ENCODE measurements around the gene NELFB. TPM values are rescaled to one million over a fixed set of nuclear protein-coding genes. Genes with fewer than 3 reads are reported as not detected.
"Not testable (repeated sequence)": the region's sequence is repeated elsewhere in the genome, so short reads cannot be mapped to it uniquely, and the experiment has no call there.

NELFB gene
- total RNA-seq, 1 experiment from 2014 or later = 71.7 TPM

DNA sequence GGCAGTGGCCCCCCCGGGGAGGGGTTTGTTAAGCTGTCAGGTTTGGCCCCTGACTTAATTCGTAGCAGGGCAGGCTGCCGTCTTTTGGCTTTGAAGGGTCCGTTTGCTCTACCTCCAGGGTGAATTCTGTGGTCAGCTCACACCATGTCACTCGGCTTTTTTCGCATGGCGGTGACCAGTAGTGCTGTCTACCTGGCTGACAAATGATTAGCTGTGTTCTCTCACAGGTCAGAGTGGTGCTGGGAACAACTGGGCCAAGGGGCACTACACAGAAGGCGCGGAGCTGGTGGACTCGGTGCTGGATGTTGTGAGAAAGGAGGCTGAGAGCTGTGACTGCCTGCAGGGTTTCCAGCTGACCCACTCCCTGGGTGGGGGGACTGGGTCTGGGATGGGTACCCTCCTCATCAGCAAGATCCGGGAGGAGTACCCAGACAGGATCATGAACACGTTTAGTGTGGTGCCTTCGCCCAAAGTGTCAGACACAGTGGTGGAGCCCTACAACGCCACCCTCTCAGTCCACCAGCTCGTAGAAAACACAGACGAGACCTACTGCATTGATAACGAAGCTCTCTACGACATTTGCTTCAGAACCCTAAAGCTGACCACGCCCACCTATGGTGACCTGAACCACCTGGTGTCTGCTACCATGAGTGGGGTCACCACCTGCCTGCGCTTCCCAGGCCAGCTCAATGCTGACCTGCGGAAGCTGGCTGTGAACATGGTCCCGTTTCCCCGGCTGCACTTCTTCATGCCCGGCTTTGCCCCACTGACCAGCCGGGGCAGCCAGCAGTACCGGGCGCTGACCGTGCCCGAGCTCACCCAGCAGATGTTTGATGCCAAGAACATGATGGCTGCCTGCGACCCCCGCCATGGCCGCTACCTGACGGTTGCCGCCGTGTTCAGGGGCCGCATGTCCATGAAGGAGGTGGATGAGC lies 12.6 kb upstream of the NELFB start:
- no peak overlapping the region for H3T11ph ChIP-seq (ENCODE audit: low read length)
- Mint-ChIP-seq H3K27me3 (ENCODE audit: low read depth) (peaks cover 18% of the 10 kb centered on the region), H3K27ac (no peak overlapping the region; a peak in 3 of 7 replicates), H3K9me3 (no peaks in the 10 kb centered on the region; a peak in 2 of 5 replicates), H3K36me3 (ENCODE audit: insufficient read depth in 1 of 3, low read depth in 3 of 3) (peaks cover 19 to 26% (median 24%) of the 10 kb centered on the region in 3 experiments), H3K4me1 (peaks cover 24 to 34% of the 10 kb centered on the region in 2 experiments), H3K4me3 (peak overlapping the region; percentile 77 to 86)
- TF ChIP-seq CTCF (conservative IDR thresholded peaks at IDR 0.05) = no peak
- H2AFZ ChIP-seq (ENCODE audit: low read length) = no peak overlapping the region
- no peaks in the 10 kb centered on the region; the same call in 1 of the 2 replicates for H3K4me1 ChIP-seq (ENCODE audit: insufficient read depth, low read length)
- H3K27me3 ChIP-seq (ENCODE audit: insufficient read depth, low read length) = no peaks in the 10 kb centered on the region
- H3K23ac ChIP-seq (ENCODE audit: insufficient read length, low read depth, low read length) = no peak overlapping the region
- no peak overlapping the region for H2BK12ac ChIP-seq (ENCODE audit: insufficient read length, low read depth, low read length)
- H3K4me2 ChIP-seq (ENCODE audit: insufficient read depth, insufficient read length, low read length) = peak overlapping the region; percentile 46
- no peak for DNase-seq
- H3K4ac ChIP-seq (ENCODE audit: low read depth, low read length) = no peak overlapping the region
- no peak overlapping the region for H3K27ac ChIP-seq (ENCODE audit: insufficient read length, low read depth, low read length)
- H2BK120ac ChIP-seq (ENCODE audit: low read depth, low read length, poor library complexity, severe bottlenecking) = no peak overlapping the region
- no peaks in the 10 kb centered on the region for H3K79me1 ChIP-seq (ENCODE audit: insufficient read depth, low read depth, low read length, poor library complexity, severe bottlenecking)
- no peak overlapping the region for H2BK20ac ChIP-seq (ENCODE audit: low read depth, low read length, poor library complexity, severe bottlenecking)
- H3K14ac ChIP-seq (ENCODE audit: insufficient read depth, low read length) = no peak overlapping the region; the same call in 1 of the 2 replicates
- H3K18ac ChIP-seq (ENCODE audit: insufficient read length, low read depth, low read length) = no peak overlapping the region
- H3K9ac ChIP-seq (ENCODE audit: extremely low read depth, insufficient read length, low read length) = peak overlapping the region; percentile 53
- no peak overlapping the region for H2AK5ac ChIP-seq (ENCODE audit: insufficient read length, low read length)
- no peak overlapping the region for H4K5ac ChIP-seq (ENCODE audit: insufficient read length, low read depth, low read length)
- no peak overlapping the region for H2BK15ac ChIP-seq (ENCODE audit: low read depth, low read length)
- H3K23me2 ChIP-seq (ENCODE audit: insufficient read length, low read depth, low read length, poor library complexity, severe bottlenecking) = peaks cover 12% of the 10 kb centered on the region
- no CpG with 5 or more reads among the region's 36 CpGs for WGBS (ENCODE audit: extremely low coverage, insufficient read length, low lambda C conversion rate)
- no peak overlapping the region for H4K91ac ChIP-seq (ENCODE audit: insufficient read length, low read depth, low read length)
- H3K56ac ChIP-seq (ENCODE audit: insufficient read length, low read depth, low read length) = no peak overlapping the region
- H3K79me2 ChIP-seq (ENCODE audit: insufficient read depth, low read length) = no peaks in the 10 kb centered on the region
- H2BK5ac ChIP-seq (ENCODE audit: insufficient read length, low read length) = no peak overlapping the region
- no peak overlapping the region for H4K8ac ChIP-seq (replicated peaks; ENCODE audit: insufficient read length, low read depth, low read length)
- H3K9me3 ChIP-seq (ENCODE audit: control insufficient read depth, low read depth, low read length) = no peaks in the 10 kb centered on the region
- peaks cover 3% of the 10 kb centered on the region for H4K20me1 ChIP-seq (ENCODE audit: control insufficient read depth, insufficient read depth, insufficient read length)

DNA sequence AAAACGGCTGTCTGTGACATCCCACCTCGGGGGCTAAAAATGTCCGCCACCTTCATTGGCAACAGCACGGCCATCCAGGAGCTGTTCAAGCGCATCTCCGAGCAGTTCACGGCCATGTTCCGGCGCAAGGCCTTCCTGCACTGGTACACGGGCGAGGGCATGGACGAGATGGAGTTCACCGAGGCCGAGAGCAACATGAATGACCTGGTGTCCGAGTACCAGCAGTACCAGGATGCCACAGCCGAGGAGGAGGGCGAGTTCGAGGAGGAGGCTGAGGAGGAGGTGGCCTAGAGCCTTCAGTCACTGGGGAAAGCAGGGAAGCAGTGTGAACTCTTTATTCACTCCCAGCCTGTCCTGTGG lies 11.9 kb upstream of the NELFB start:
- peaks cover 12% of the 10 kb centered on the region for H3K23me2 ChIP-seq (ENCODE audit: insufficient read length, low read depth, low read length, poor library complexity, severe bottlenecking)
- H4K8ac ChIP-seq (replicated peaks; ENCODE audit: insufficient read length, low read depth, low read length); H3K79me2 ChIP-seq (ENCODE audit: insufficient read depth, low read length); H4K5ac ChIP-seq (ENCODE audit: insufficient read length, low read depth, low read length); H2BK15ac ChIP-seq (ENCODE audit: low read depth, low read length); H3K4me2 ChIP-seq (ENCODE audit: insufficient read depth, insufficient read length, low read length); DNase-seq; H2AFZ ChIP-seq (ENCODE audit: low read length); H2BK12ac ChIP-seq (ENCODE audit: insufficient read length, low read depth, low read length); H3K79me1 ChIP-seq (ENCODE audit: insufficient read depth, low read depth, low read length, poor library complexity, severe bottlenecking); H3K18ac ChIP-seq (ENCODE audit: insufficient read length, low read depth, low read length); H4K91ac ChIP-seq (ENCODE audit: insufficient read length, low read depth, low read length); H2BK5ac ChIP-seq (ENCODE audit: insufficient read length, low read length); H2BK120ac ChIP-seq (ENCODE audit: low read depth, low read length, poor library complexity, severe bottlenecking); H3K9me3 ChIP-seq (ENCODE audit: control insufficient read depth, low read depth, low read length); H2BK20ac ChIP-seq (ENCODE audit: low read depth, low read length, poor library complexity, severe bottlenecking); H3K9ac ChIP-seq (ENCODE audit: extremely low read depth, insufficient read length, low read length); H3K23ac ChIP-seq (ENCODE audit: insufficient read length, low read depth, low read length); H3K27ac ChIP-seq (ENCODE audit: insufficient read length, low read depth, low read length); H3K27me3 ChIP-seq (ENCODE audit: insufficient read depth, low read length); H3K27ac Mint-ChIP-seq; H3T11ph ChIP-seq (ENCODE audit: low read length); H4K20me1 ChIP-seq (ENCODE audit: control insufficient read depth, insufficient read depth, insufficient read length); H3K14ac ChIP-seq (ENCODE audit: insufficient read depth, low read length); H3K4ac ChIP-seq (ENCODE audit: low read depth, low read length); H2AK5ac ChIP-seq (ENCODE audit: insufficient read length, low read length); H3K56ac ChIP-seq (ENCODE audit: insufficient read length, low read depth, low read length); H3K4me1 ChIP-seq (ENCODE audit: insufficient read depth, low read length); H3K9me3 Mint-ChIP-seq: not testable (repeated sequence)
- peak overlapping the region; percentile 77 to 86 for H3K4me3 Mint-ChIP-seq
- peaks cover 19 to 26% (median 24%) of the 10 kb centered on the region in 3 experiments for H3K36me3 Mint-ChIP-seq (ENCODE audit: insufficient read depth in 1 of 3, low read depth in 3 of 3)
- no CpG with 5 or more reads among the region's 18 CpGs for WGBS (ENCODE audit: extremely low coverage, insufficient read length, low lambda C conversion rate)
- H3K4me1 Mint-ChIP-seq = peaks cover 21 to 32% of the 10 kb centered on the region in 2 experiments
- H3K27me3 Mint-ChIP-seq (ENCODE audit: low read depth) = peaks cover 23% of the 10 kb centered on the region

All from H9 (cell line).